Adrenal gland (tissue), 5 donors: ENCODE data around the gene UBASH3B.

Experiments used
- CTCF ChIP-seq, 6 experiments: fragments of 450-650 bp in 4 of 6; fragments of 200-600 bp in 2 of 6; sonication (generic) in 1 of 6; IDR thresholded peaks; 1 replicate in 5 of 6; 2 replicates in 1 of 6; pipeline versions ENCODE4 v1.5.1 to v1.8.0; 2016 to 2021; ENCODE audit warnings: antibody characterized with exemption in 6 of 6, mild to moderate bottlenecking in 2 of 6, moderate library complexity in 1 of 6
- POLR2A ChIP-seq, 2 donors: fragments of 450-650 bp; IDR thresholded peaks; one replicate each; pipeline ENCODE4 v1.6.1; 2017; ENCODE audit warnings: antibody characterized with exemption in 2 of 2, mild to moderate bottlenecking in 2 of 2, moderate library complexity in 1 of 2
- donor health status: DM: no; HTN: no; CAD: no.

DNA sequence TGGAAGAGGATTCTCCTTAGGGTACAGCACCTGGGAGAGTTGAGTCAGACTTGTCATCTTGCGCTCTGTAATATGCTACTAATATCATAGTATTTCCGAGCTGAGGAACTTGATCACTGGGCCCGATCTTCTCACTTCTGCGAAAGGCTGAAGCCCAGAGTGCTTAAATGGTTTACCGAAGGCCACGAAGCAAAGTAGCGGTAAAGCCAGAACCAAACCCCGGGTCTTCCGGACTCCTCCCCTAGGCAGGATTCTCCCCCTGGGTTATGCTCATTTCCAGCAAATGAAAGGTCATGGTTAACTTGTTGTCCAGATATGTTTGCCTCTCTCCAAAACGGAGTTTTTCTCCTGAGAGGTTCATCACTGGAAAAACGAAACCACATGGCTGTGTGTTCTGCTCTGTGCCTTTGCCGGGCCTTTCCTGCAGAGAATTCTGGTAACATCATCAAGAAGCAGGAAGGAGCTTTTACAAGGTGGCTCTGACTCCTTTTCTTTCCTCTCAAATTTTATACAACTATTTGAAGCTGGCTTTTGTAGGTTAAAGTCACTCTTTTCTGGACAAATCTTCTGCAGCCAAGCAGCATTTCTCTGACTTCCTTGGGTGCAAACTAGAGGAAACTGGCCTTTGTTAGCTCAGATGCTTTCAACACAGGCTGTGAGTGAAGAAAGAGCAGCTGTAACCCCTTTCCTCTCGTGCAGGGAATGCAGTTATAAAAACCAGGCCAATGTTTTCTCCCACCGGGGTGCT, 35.5 kb downstream of the UBASH3B start:
- TF ChIP-seq POLR2A (IDR thresholded peaks at IDR 0.05) (no peak), CTCF (IDR thresholded peaks at IDR 0.05) (no peak)
